ENCODE measurements around the gene GSC. TPM values are rescaled to one million over a fixed set of nuclear protein-coding genes. Genes with fewer than 3 reads are reported as not detected.

GSC gene
- total RNA-seq, 1 experiment from 2014 or later, result not detected

GRCh38 chr14:94773655-94774343, 3.9 kb upstream of the GSC start:
- Histone ChIP-seq H3T11ph (ENCODE audit: low read length) (no peak overlapping the region), H3K4me1 (ENCODE audit: insufficient read depth, low read length) (no peaks in the 10 kb centered on the region), H3K23me2 (ENCODE audit: insufficient read length, low read depth, low read length, poor library complexity, severe bottlenecking) (no peaks in the 10 kb centered on the region), H3K4ac (ENCODE audit: low read depth, low read length) (no peak overlapping the region), H2BK15ac (ENCODE audit: low read depth, low read length) (no peak overlapping the region), H2AK5ac (ENCODE audit: insufficient read length, low read length) (no peak overlapping the region), H4K91ac (ENCODE audit: insufficient read length, low read depth, low read length) (no peak overlapping the region), H3K23ac (ENCODE audit: insufficient read length, low read depth, low read length) (no peak overlapping the region), H4K20me1 (ENCODE audit: control insufficient read depth, insufficient read depth, insufficient read length) (no peaks in the 10 kb centered on the region), H3K79me1 (ENCODE audit: insufficient read depth, low read depth, low read length, poor library complexity, severe bottlenecking) (no peaks in the 10 kb centered on the region), H2AFZ (ENCODE audit: low read length) (no peak overlapping the region), H3K14ac (ENCODE audit: insufficient read depth, low read length) (no peak overlapping the region), H3K27me3 (ENCODE audit: insufficient read depth, low read length) (peaks cover 71% of the 10 kb centered on the region), H3K9ac (ENCODE audit: extremely low read depth, insufficient read length, low read length) (no peak overlapping the region), H2BK20ac (ENCODE audit: low read depth, low read length, poor library complexity, severe bottlenecking) (no peak overlapping the region), H3K79me2 (ENCODE audit: insufficient read depth, low read length) (no peaks in the 10 kb centered on the region), H3K56ac (ENCODE audit: insufficient read length, low read depth, low read length) (no peak overlapping the region), H3K18ac (ENCODE audit: insufficient read length, low read depth, low read length) (no peak overlapping the region), H3K9me3 (ENCODE audit: control insufficient read depth, low read depth, low read length) (no peaks in the 10 kb centered on the region), H2BK120ac (ENCODE audit: low read depth, low read length, poor library complexity, severe bottlenecking) (no peak overlapping the region), H2BK12ac (ENCODE audit: insufficient read length, low read depth, low read length) (no peak overlapping the region), H4K5ac (ENCODE audit: insufficient read length, low read depth, low read length) (no peak overlapping the region), H4K8ac (replicated peaks; ENCODE audit: insufficient read length, low read depth, low read length) (no peak overlapping the region), H3K4me2 (ENCODE audit: insufficient read depth, insufficient read length, low read length) (peak overlapping the region; percentile 39), H2BK5ac (ENCODE audit: insufficient read length, low read length) (no peak overlapping the region), H3K27ac (ENCODE audit: insufficient read length, low read depth, low read length) (no peak overlapping the region)
- Mint-ChIP-seq H3K27me3 (ENCODE audit: low read depth) (peaks cover 98% of the 10 kb centered on the region), H3K4me3 (peak overlapping the region in 1 of 2 experiments; percentile 79; a peak in 3 of 5 replicates), H3K27ac (no peak overlapping the region; a peak in 1 of 7 replicates), H3K36me3 (ENCODE audit: insufficient read depth in 1 of 3, low read depth in 3 of 3) (no peaks in the 10 kb centered on the region), H3K9me3 (peaks cover 0 to 3% of the 10 kb centered on the region in 2 experiments; a peak in 2 of 5 replicates), H3K4me1 (peaks cover 48 to 65% of the 10 kb centered on the region in 2 experiments)
- WGBS (ENCODE audit: extremely low coverage, insufficient read length, low lambda C conversion rate), result no CpG with 5 or more reads among the region's 36 CpGs
- peak; percentile 76 for DNase-seq
- TF ChIP-seq CTCF (conservative IDR thresholded peaks at IDR 0.05), result no peak

Measured in H9 (cell line).